DND-41 (cell line): Measurements from ENCODE around the gene SEC61A2.
A peak's percentile ranks its signal among the peaks of the same experiment; 100 is the strongest.

Experiments used
- ATAC-seq: fragments of 200-7000 bp; cut with Tn5 transposase; 3 replicates; pipeline ENCODE4 v1.9.1; 2021; ENCODE audit warnings: low read depth; ENCODE audit not compliant: insufficient read depth
- DNase-seq: peaks from one replicate; pipeline ENCODE4 v3.0.0-alpha.2; 2020
- H2AFZ ChIP-seq: 2 replicates; pipeline ENCODE4 v1.6.0; 2012; ENCODE audit warnings: low read depth, low read length
- H3K27ac ChIP-seq: 2 replicates; pipeline ENCODE4 v1.5.1; 2012; ENCODE audit warnings: low read length, inconsistent platforms
- H3K27me3 ChIP-seq: fragments of 200-600 bp; sonication (generic); 2 replicates; pipeline ENCODE4 v1.6.0; 2012; ENCODE audit warnings: low read length, mild to moderate bottlenecking, inconsistent platforms; ENCODE audit not compliant: insufficient read depth, poor library complexity
- H3K36me3 ChIP-seq: 2 replicates; pipeline ENCODE4 v1.5.1; 2012; ENCODE audit warnings: low read length, inconsistent platforms; ENCODE audit not compliant: insufficient read depth
- H3K4me1 ChIP-seq: 2 replicates; pipeline ENCODE4 v1.5.1; 2012; ENCODE audit warnings: mild to moderate bottlenecking, low read length; ENCODE audit not compliant: insufficient read depth
- H3K4me2 ChIP-seq: 2 replicates; pipeline ENCODE4 v1.6.0; 2012; ENCODE audit warnings: mild to moderate bottlenecking, moderate library complexity, low read length, inconsistent platforms; ENCODE audit not compliant: insufficient read depth
- H3K4me3 ChIP-seq, 2 experiments: fragments of 200-600 bp in 1 of 2; shearing (Covaris generic) in 1 of 2; 2 replicates each; pipeline ENCODE4 v1.5.1; 2012 to 2016; ENCODE audit warnings: inconsistent platforms in 2 of 2, low read length in 2 of 2, mild to moderate bottlenecking in 2 of 2, low read depth in 1 of 2, moderate library complexity in 1 of 2
- H3K79me2 ChIP-seq: 2 replicates; pipeline ENCODE4 v1.6.0; 2012; ENCODE audit warnings: low read length, inconsistent platforms; ENCODE audit not compliant: insufficient read depth
- H3K9ac ChIP-seq: 2 replicates; pipeline ENCODE4 v1.6.0; 2012; ENCODE audit warnings: low read depth, mild to moderate bottlenecking, inconsistent platforms, low read length, moderate library complexity
- H3K9me3 ChIP-seq: 2 replicates; pipeline ENCODE4 v1.5.1; 2012; ENCODE audit warnings: low read length, moderate library complexity, mild to moderate bottlenecking, inconsistent platforms; ENCODE audit not compliant: insufficient read depth, severe bottlenecking
- H4K20me1 ChIP-seq: 2 replicates; pipeline ENCODE4 v1.6.0; 2012; ENCODE audit warnings: low read length; ENCODE audit not compliant: insufficient read depth
- EZH2 ChIP-seq: IDR thresholded peaks from 3 replicates; pipeline ENCODE4 v1.6.1; 2012; ENCODE audit warnings: borderline replicate concordance, low read depth, mild to moderate bottlenecking, moderate library complexity, low read length, inconsistent platforms; ENCODE audit not compliant: severe bottlenecking
- TF ChIP-seq, protein P1 (sequence below): IDR thresholded peaks from 2 replicates; pipeline ENCODE4 v1.5.1; 2012; ENCODE audit warnings: borderline replicate concordance, low read length, moderate library complexity, mild to moderate bottlenecking; ENCODE audit not compliant: poor library complexity, severe bottlenecking; ENCODE audit errors: extremely low read depth

Gene SEC61A2

GRCh38 chr10:12195281-12195602, 65.8 kb downstream of the SEC61A2 start:
- Histone ChIP-seq H3K27me3 (no peaks in the 10 kb centered on the region), H3K9me3 (no peaks in the 10 kb centered on the region), H3K36me3 (peaks cover 29% of the 10 kb centered on the region), H3K9ac (peak overlapping the region; percentile 78), H4K20me1 (peaks cover 8% of the 10 kb centered on the region; the same call in 1 of the 2 replicates), H3K4me3 (peak overlapping the region; percentile 77 to 78), H3K27ac (peak overlapping the region; percentile 97), H3K4me2 (peak overlapping the region; percentile 85), H3K4me1 (peaks cover 35% of the 10 kb centered on the region), H2AFZ (peak overlapping the region; percentile 95), H3K79me2 (peaks cover 95% of the 10 kb centered on the region)
- DNase-seq (no peak), ATAC-seq (peak; percentile 22)
- no peak for TF ChIP-seq EZH2
- TF ChIP-seq, protein P1, sequence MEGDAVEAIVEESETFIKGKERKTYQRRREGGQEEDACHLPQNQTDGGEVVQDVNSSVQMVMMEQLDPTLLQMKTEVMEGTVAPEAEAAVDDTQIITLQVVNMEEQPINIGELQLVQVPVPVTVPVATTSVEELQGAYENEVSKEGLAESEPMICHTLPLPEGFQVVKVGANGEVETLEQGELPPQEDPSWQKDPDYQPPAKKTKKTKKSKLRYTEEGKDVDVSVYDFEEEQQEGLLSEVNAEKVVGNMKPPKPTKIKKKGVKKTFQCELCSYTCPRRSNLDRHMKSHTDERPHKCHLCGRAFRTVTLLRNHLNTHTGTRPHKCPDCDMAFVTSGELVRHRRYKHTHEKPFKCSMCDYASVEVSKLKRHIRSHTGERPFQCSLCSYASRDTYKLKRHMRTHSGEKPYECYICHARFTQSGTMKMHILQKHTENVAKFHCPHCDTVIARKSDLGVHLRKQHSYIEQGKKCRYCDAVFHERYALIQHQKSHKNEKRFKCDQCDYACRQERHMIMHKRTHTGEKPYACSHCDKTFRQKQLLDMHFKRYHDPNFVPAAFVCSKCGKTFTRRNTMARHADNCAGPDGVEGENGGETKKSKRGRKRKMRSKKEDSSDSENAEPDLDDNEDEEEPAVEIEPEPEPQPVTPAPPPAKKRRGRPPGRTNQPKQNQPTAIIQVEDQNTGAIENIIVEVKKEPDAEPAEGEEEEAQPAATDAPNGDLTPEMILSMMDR: no peak

GRCh38 chr10:12195603-12196506, 66.4 kb downstream of the SEC61A2 start, which contains the start of the genes CDC123 and NUDT5:
TSS of gene CDC123 (plus strand) at chr10:12196188. CDS start at chr10:12196246, 58 bp downstream.
TSS of gene NUDT5 (minus strand) at chr10:12195891. CDS start at chr10:12186291, 9,600 bp downstream.
- ATAC-seq (peak; percentile 91), DNase-seq (peak; percentile 88)
- H3K9me3 ChIP-seq: no peaks in the 10 kb centered on the region
- peaks cover 95% of the 10 kb centered on the region for H3K79me2 ChIP-seq
- peak within 1 kb of the TSS; percentile 97 for H3K27ac ChIP-seq
- H3K27me3 ChIP-seq: no peaks in the 10 kb centered on the region
- peak within 1 kb of the TSS; percentile 77 to 78 for H3K4me3 ChIP-seq
- H4K20me1 ChIP-seq: peaks cover 11% of the 10 kb centered on the region; the same call in 1 of the 2 replicates
- peak within 1 kb of the TSS; percentile 85 for H3K4me2 ChIP-seq
- peak within 1 kb of the TSS; percentile 95 for H2AFZ ChIP-seq
- H3K36me3 ChIP-seq: peaks cover 33% of the 10 kb centered on the region
- H3K9ac ChIP-seq: peak within 1 kb of the TSS; percentile 78
- TF ChIP-seq, protein P1: peak; percentile 28
- TF ChIP-seq EZH2: no peak
- peaks cover 37% of the 10 kb centered on the region for H3K4me1 ChIP-seq

GRCh38 chr10:12196531-12197211, 67.2 kb downstream of the SEC61A2 start:
- DNase-seq (no peak), ATAC-seq (no peak)
- H3K9ac ChIP-seq: peak overlapping the region; percentile 78
- H4K20me1 ChIP-seq: peaks cover 19% of the 10 kb centered on the region; the same call in 1 of the 2 replicates
- H2AFZ ChIP-seq: peak overlapping the region; percentile 95
- H3K9me3 ChIP-seq: no peaks in the 10 kb centered on the region
- TF ChIP-seq, protein P1: no peak
- no peak for TF ChIP-seq EZH2
- peaks cover 39% of the 10 kb centered on the region for H3K36me3 ChIP-seq
- H3K79me2 ChIP-seq: peaks cover 95% of the 10 kb centered on the region
- peaks cover 44% of the 10 kb centered on the region for H3K4me1 ChIP-seq
- no peaks in the 10 kb centered on the region for H3K27me3 ChIP-seq
- H3K4me2 ChIP-seq: peak overlapping the region; percentile 85
- H3K4me3 ChIP-seq: peak overlapping the region; percentile 77 to 78
- peak overlapping the region; percentile 97 for H3K27ac ChIP-seq
